Endothelial cell (in vitro differentiated cells): ENCODE measurements around the gene SEMA3G. TPM values are rescaled to one million over a fixed set of nuclear protein-coding genes. Genes with fewer than 3 reads are reported as not detected.

Experiments
- DNase-seq: peaks from one replicate; pipeline ENCODE4 v3.0.0; 2021; ENCODE audit warnings: low spot score
- H3K27ac Mint-ChIP-seq: one replicate; pipeline ENCODE4 v1.8.0; 2021; ENCODE audit warnings: mixed read lengths, inconsistent platforms; ENCODE audit not compliant: unreplicated experiment
- H3K27me3 Mint-ChIP-seq: one replicate; pipeline ENCODE4 v1.8.0; 2021; ENCODE audit warnings: mild to moderate bottlenecking, moderate library complexity, mixed read lengths, inconsistent platforms; ENCODE audit not compliant: unreplicated experiment
- H3K36me3 Mint-ChIP-seq: one replicate; pipeline ENCODE4 v1.8.0; 2021; ENCODE audit warnings: mild to moderate bottlenecking, low read depth, mixed read lengths, inconsistent platforms; ENCODE audit not compliant: unreplicated experiment
- H3K4me1 Mint-ChIP-seq: one replicate; pipeline ENCODE4 v1.8.0; 2021; ENCODE audit warnings: mild to moderate bottlenecking, mixed read lengths, inconsistent platforms; ENCODE audit not compliant: unreplicated experiment
- H3K4me3 Mint-ChIP-seq: one replicate; pipeline ENCODE4 v1.8.0; 2021; ENCODE audit warnings: mild to moderate bottlenecking, mixed read lengths, inconsistent platforms; ENCODE audit not compliant: unreplicated experiment
- H3K9me3 Mint-ChIP-seq: one replicate; pipeline ENCODE4 v1.8.0; 2021; ENCODE audit warnings: mixed read lengths, inconsistent platforms; ENCODE audit not compliant: unreplicated experiment
- total RNA-seq: library from RNA; stranded (reverse); fragmentation: NEBNext Ultra II Directional; extraction: Animal tissue kit (Norgen Biotek cat#: 25700); gene quantifications from one replicate; pipeline ENCODE4 v1.2.1, GENCODE V29; 2021; ENCODE audit not compliant: unreplicated experiment
- TF ChIP-seq, protein P1 (sequence below): fragments of 200-600 bp; sonication (generic); IDR thresholded peaks from one replicate; pipeline ENCODE4 v1.5.0; 2021; ENCODE audit warnings: antibody characterized with exemption; ENCODE audit not compliant: unreplicated experiment

SEMA3G gene
- total RNA-seq, 1 donor from 2014 or later, result 175 TPM

DNA sequence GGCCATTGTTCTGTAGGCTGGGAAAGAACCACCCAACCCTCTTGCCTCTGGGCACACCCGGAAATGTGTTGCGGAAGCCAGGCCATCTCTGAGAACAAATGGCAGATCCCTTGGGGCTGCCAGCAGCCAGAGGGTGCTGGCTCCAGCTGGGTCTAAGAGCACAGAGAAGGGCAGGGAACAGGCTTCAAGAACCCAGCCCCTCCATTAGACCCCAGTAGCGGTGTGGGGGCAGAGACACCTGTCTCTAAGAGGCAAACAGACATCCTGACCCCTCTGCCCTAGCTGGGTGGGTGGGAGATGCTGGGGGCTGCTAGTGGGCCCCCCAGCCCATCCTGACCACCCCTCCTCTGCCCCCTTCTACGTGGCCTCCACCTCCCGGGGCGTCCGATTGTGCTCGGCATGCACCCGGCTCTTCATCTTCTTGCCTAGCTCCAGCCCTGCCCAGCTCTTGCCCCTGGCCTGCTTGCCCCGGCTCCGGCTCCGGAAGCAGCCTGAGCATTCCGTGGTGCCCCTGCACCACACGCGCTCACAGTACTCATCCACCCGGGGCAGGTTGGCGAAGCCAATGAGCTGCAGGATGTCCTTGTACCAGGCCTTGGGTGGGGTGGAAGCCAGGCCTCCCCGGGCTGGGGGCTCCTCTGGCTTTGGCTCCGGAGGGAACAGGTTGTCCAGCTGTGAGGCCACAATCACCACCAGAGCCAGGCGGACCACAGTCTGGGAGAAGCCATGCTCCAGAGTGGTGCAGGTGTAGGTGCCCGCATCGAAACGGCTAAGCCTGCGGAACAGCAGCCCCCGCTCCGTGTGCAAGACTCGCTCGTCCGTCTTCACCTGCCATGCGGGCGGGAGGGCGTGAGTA lies 9.4 kb downstream of the SEMA3G start:
- Mint-ChIP-seq H3K27me3 (peaks cover 5% of the 10 kb centered on the region), H3K36me3 (peaks cover 44% of the 10 kb centered on the region), H3K4me3 (no peak overlapping the region), H3K27ac (peak overlapping the region; percentile 91), H3K9me3 (no peaks in the 10 kb centered on the region), H3K4me1 (peaks cover 53% of the 10 kb centered on the region)
- no peak for DNase-seq
- TF ChIP-seq, protein P1, sequence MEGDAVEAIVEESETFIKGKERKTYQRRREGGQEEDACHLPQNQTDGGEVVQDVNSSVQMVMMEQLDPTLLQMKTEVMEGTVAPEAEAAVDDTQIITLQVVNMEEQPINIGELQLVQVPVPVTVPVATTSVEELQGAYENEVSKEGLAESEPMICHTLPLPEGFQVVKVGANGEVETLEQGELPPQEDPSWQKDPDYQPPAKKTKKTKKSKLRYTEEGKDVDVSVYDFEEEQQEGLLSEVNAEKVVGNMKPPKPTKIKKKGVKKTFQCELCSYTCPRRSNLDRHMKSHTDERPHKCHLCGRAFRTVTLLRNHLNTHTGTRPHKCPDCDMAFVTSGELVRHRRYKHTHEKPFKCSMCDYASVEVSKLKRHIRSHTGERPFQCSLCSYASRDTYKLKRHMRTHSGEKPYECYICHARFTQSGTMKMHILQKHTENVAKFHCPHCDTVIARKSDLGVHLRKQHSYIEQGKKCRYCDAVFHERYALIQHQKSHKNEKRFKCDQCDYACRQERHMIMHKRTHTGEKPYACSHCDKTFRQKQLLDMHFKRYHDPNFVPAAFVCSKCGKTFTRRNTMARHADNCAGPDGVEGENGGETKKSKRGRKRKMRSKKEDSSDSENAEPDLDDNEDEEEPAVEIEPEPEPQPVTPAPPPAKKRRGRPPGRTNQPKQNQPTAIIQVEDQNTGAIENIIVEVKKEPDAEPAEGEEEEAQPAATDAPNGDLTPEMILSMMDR, result no peak

DNA sequence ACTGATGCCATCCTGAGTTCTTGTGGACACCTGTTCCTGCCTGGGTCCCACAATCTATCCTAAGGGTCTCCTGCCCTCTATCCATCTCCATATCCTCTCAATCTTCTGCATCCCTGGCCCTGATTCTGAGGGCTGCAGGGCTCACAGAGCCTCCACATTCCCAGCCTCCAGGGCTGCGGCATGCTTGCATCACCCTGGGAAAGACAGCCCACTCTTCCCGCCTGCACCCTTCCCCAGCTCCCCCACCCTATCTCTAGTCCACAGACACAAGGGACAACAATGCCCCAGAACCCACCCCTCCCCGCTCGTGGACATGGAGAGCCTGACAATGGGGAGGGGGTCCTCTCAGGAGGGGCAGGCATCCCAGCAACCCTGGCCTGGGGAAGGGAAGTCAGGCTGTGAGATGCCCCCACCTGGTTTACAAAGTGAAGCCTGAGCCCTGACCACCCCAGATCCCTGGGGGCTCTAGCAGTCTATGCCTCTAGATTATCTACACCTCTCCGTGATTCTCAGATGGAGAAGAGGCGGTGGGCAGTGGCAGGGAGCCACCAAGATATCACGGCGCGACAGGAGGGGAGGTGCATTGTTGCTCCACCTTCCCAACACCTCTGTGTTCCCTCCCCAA lies 10.3 kb downstream of the SEMA3G start:
- no peaks in the 10 kb centered on the region for H3K9me3 Mint-ChIP-seq
- H3K27ac Mint-ChIP-seq, result peak overlapping the region; percentile 91
- peak overlapping the region; percentile 62 for H3K4me3 Mint-ChIP-seq
- peaks cover 5% of the 10 kb centered on the region for H3K27me3 Mint-ChIP-seq
- TF ChIP-seq, protein P1, result no peak
- no peak for DNase-seq
- peaks cover 61% of the 10 kb centered on the region for H3K4me1 Mint-ChIP-seq
- peaks cover 44% of the 10 kb centered on the region for H3K36me3 Mint-ChIP-seq

DNA sequence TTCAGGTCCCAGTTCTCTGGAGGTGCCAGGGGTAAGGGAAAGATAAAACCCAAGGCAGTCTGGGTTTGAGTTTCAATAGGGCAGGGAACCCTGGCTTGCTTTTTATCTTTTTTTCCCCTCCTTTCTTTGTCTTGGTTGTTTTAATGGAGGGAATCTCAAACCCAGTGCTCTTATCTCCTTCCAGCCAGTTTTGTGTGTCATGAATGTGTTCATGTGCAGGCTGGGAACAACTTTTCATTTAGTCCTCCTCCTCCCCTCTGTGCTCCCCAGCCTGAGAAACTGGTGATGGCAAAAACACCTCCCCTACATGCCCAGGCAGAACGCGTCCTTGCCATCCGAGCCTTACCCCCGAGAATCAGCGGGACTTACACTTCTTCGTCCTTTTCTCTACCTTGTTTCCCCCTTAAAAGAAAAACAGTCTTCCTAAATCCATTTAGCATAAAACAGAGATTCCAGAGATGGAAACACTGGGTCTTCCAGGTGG lies 10.9 kb downstream of the SEMA3G start:
- H3K27me3 Mint-ChIP-seq, result peaks cover 6% of the 10 kb centered on the region
- H3K4me1 Mint-ChIP-seq, result peaks cover 67% of the 10 kb centered on the region
- H3K27ac Mint-ChIP-seq, result peak overlapping the region; percentile 91
- H3K4me3 Mint-ChIP-seq, result peak overlapping the region; percentile 62
- H3K9me3 Mint-ChIP-seq, result no peaks in the 10 kb centered on the region
- no peak for DNase-seq
- TF ChIP-seq, protein P1, result no peak
- peaks cover 41% of the 10 kb centered on the region for H3K36me3 Mint-ChIP-seq

DNA sequence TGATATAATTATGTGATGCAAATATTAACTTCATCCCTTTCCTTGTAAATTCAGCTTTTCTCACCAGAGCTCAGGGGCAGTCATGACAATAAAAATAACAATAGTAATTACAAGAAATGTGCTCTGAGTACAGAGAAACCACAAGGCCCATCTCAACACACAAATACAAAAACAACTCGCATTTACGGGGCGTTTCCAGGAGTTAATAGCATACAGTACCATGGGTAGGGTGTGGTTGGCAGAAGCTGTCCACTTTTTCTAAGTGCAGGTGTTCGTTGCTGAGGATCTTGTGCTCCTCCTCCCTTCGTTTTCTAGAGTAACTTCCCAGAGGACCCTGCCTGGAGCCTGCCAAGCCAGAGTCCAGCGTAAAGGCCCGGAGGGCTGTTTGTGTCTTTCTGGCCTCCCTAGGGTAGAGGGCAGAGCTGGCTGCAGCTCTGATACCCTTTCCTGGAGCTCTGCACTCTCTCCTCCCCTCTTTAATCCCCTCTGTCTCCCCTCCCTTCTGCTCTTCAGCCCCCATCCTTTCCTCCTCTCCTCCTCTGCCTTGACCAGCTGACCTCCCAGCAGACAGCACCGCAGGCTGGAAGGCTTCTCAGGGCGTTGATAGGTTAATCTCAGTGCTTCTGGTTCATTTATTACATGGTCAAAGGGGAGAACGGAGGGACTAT lies 11.4 kb downstream of the SEMA3G start:
- Mint-ChIP-seq H3K4me3 (peak overlapping the region; percentile 44), H3K4me1 (peaks cover 72% of the 10 kb centered on the region), H3K36me3 (peaks cover 40% of the 10 kb centered on the region), H3K27ac (peak overlapping the region; percentile 91), H3K27me3 (peaks cover 7% of the 10 kb centered on the region), H3K9me3 (no peaks in the 10 kb centered on the region)
- no peak for DNase-seq
- TF ChIP-seq, protein P1, result no peak
